AG08396 (cell line): ENCODE measurements around the gene MED22.
A peak's percentile ranks its signal among the peaks of the same experiment; 100 is the strongest.

ENCODE experiments used
- DNase-seq: peaks from one replicate; pipeline ENCODE4 v3.0.0; 2012; ENCODE audit warnings: low spot score, mixed read lengths

The MED22 gene

GRCh38 chr9:133375724-133376654, 28.1 kb upstream of the MED22 start, which contains the start of the genes STKLD1 and SURF4:
Gene STKLD1, plus strand, starts transcription at chr9:133376366. Its CDS starts 108 bp downstream, at chr9:133376474.
Gene SURF4, minus strand, starts transcription at chr9:133376060. Its CDS starts 91 bp downstream, at chr9:133375969.
- DNase-seq: peak; percentile 100

- peak; percentile 67 for DNase-seq
Measured at GRCh38 chr9:133375116-133375723, 27.3 kb upstream of the MED22 start.

GRCh38 chr9:133374612-133375115, 26.7 kb upstream of the MED22 start:
- DNase-seq: peak; percentile 75

- no peak for DNase-seq
Measured at GRCh38 chr9:133372144-133372543, 24.2 kb upstream of the MED22 start.

- no peak for DNase-seq
Measured at GRCh38 chr9:133371261-133371711, 23.4 kb upstream of the MED22 start.

GRCh38 chr9:133370685-133371084, 22.8 kb upstream of the MED22 start:
- DNase-seq: no peak

- DNase-seq: no peak
Measured at GRCh38 chr9:133369933-133370332, 22.0 kb upstream of the MED22 start.

- no peak for DNase-seq
Measured at GRCh38 chr9:133369422-133369821, 21.5 kb upstream of the MED22 start.

- DNase-seq: no peak
Measured at GRCh38 chr9:133368249-133368881, 20.4 kb upstream of the MED22 start.

GRCh38 chr9:133367778-133368177, 19.8 kb upstream of the MED22 start:
- no peak for DNase-seq

- DNase-seq: no peak
Measured at GRCh38 chr9:133367221-133367620, 19.3 kb upstream of the MED22 start.

GRCh38 chr9:133366435-133366834, 18.5 kb upstream of the MED22 start:
- DNase-seq: no peak

- no peak for DNase-seq
Measured at GRCh38 chr9:133362359-133363044, 14.6 kb upstream of the MED22 start.

GRCh38 chr9:133361507-133362092, 13.7 kb upstream of the MED22 start:
- DNase-seq: no peak

- DNase-seq: no peak
Measured at GRCh38 chr9:133360400-133361393, 12.8 kb upstream of the MED22 start.

- DNase-seq: no peak
Measured at GRCh38 chr9:133359399-133360175, 11.7 kb upstream of the MED22 start.

GRCh38 chr9:133357656-133358055, 9.7 kb upstream of the MED22 start:
- DNase-seq: no peak

- peak; percentile 93 for DNase-seq
Measured at GRCh38 chr9:133356391-133357091, 8.6 kb upstream of the MED22 start, which contains the start of the genes SURF1 and SURF2. Gene SURF1, minus strand, starts transcription at chr9:133356487. Its CDS starts 34 bp downstream, at chr9:133356453. Gene SURF2, plus strand, starts transcription at chr9:133356550. Its CDS starts 43 bp downstream, at chr9:133356593.
